ENCODE results near the gene ZNF770.

- no peak for TF ChIP-seq CTCF (conservative IDR thresholded peaks at IDR 0.05; ENCODE audit: low read length)
- no peak for TF ChIP-seq EZH2phosphoT487 (IDR thresholded peaks at IDR 0.05; ENCODE audit: borderline replicate concordance, low read depth, low read length)
These were observed 14.6 kb downstream of the ZNF770 start for GRCh38 chr15:34973512-34973911.

All from OCI-LY7 (cell line).